Measurements from ENCODE around the gene CGREF1.

Gene CGREF1

GRCh38 chr2:27102329-27102728 lies 16.6 kb downstream of the CGREF1 start:
- H3K4me3 Mint-ChIP-seq = no peak overlapping the region
- no peak overlapping the region for H3K27ac Mint-ChIP-seq
- no peaks in the 10 kb centered on the region for H3K4me1 Mint-ChIP-seq
- ATAC-seq (no peak), DNase-seq (ENCODE audit: low spot score in 2 of 2) (no peak)
- H3K36me3 Mint-ChIP-seq = no peaks in the 10 kb centered on the region
- no peaks in the 10 kb centered on the region for H3K9me3 Mint-ChIP-seq

DNA sequence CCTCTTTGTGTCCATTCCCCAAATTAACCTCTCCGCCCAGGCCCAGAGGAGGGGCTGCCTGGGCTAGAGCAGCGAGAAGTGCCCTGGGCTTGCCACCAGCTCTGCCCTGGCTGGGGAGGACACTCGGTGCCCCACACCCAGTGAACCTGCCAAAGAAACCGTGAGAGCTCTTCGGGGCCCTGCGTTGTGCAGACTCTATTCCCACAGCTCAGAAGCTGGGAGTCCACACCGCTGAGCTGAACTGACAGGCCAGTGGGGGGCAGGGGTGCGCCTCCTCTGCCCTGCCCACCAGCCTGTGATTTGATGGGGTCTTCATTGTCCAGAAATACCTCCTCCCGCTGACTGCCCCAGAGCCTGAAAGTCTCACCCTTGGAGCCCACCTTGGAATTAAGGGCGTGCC lies 18.9 kb downstream of the CGREF1 start:
- Mint-ChIP-seq H3K4me1 (peaks cover 16% of the 10 kb centered on the region), H3K27ac (no peak overlapping the region), H3K36me3 (no peaks in the 10 kb centered on the region), H3K9me3 (no peaks in the 10 kb centered on the region), H3K4me3 (no peak overlapping the region)
- no peak for DNase-seq (ENCODE audit: low spot score in 2 of 2)
- ATAC-seq = no peak

DNA sequence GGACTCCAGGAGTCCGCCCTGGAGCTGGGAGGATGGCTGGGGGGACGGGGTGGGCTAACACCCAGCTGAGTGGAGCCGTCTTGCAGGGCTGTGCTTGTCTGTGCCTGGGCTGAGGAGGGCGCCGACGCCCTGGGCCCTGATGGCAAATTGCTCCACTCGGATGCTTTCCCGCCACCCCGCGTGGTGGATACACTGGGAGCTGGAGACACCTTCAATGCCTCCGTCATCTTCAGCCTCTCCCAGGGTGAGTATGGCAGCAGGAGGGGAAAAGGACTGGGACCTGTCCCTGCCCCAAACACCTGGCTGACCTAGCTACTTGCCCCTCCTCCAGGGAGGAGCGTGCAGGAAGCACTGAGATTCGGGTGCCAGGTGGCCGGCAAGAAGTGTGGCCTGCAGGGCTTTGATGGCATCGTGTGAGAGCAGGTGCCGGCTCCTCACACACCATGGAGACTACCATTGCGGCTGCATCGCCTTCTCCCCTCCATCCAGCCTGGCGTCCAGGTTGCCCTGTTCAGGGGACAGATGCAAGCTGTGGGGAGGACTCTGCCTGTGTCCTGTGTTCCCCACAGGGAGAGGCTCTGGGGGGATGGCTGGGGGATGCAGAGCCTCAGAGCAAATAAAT lies 19.5 kb downstream of the CGREF1 start:
- Mint-ChIP-seq H3K4me1 (peaks cover 16% of the 10 kb centered on the region), H3K27ac (peak overlapping the region; percentile 26), H3K36me3 (no peaks in the 10 kb centered on the region), H3K9me3 (no peaks in the 10 kb centered on the region), H3K4me3 (no peak overlapping the region)
- DNase-seq (ENCODE audit: low spot score in 2 of 2) = no peak
- no peak for ATAC-seq

GRCh38 chr2:27097341-27097740 lies 21.6 kb downstream of the CGREF1 start:
- H3K4me3 Mint-ChIP-seq = no peak overlapping the region
- no peak overlapping the region for H3K27ac Mint-ChIP-seq
- ATAC-seq (no peak), DNase-seq (ENCODE audit: low spot score in 2 of 2) (no peak)
- H3K9me3 Mint-ChIP-seq = no peaks in the 10 kb centered on the region
- H3K36me3 Mint-ChIP-seq = no peaks in the 10 kb centered on the region
- peaks cover 16% of the 10 kb centered on the region for H3K4me1 Mint-ChIP-seq

DNA sequence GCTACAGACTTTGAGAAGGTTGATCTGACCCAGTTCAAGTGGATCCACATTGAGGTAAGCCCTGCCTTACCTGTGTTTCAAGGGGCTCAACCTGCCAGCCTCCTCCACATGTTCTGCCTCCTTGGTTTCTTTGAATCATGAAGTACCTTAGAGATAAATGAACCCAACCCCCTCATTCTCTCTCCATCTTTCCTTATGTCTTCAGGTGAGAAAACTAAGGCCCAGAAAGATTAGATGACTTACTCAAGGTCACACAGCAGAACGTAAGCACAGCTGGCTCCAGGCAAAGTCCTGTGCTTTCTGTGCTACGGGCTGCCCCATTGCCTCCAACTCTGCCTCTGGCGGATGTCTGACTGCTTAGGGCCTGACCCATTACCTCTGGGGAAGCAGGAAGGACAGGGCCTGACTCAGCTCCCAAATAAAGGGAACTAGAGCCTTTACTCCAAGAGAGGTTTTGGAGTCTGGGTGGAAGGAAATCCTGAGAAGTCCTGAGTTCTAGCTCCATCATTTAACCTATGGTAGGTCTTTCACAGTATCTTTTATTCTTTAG lies 22.1 kb downstream of the CGREF1 start:
- Mint-ChIP-seq H3K36me3 (no peaks in the 10 kb centered on the region), H3K4me1 (peaks cover 16% of the 10 kb centered on the region), H3K9me3 (no peaks in the 10 kb centered on the region), H3K27ac (no peak overlapping the region), H3K4me3 (no peak overlapping the region)
- no peak for DNase-seq (ENCODE audit: low spot score in 2 of 2)
- no peak for ATAC-seq

DNA sequence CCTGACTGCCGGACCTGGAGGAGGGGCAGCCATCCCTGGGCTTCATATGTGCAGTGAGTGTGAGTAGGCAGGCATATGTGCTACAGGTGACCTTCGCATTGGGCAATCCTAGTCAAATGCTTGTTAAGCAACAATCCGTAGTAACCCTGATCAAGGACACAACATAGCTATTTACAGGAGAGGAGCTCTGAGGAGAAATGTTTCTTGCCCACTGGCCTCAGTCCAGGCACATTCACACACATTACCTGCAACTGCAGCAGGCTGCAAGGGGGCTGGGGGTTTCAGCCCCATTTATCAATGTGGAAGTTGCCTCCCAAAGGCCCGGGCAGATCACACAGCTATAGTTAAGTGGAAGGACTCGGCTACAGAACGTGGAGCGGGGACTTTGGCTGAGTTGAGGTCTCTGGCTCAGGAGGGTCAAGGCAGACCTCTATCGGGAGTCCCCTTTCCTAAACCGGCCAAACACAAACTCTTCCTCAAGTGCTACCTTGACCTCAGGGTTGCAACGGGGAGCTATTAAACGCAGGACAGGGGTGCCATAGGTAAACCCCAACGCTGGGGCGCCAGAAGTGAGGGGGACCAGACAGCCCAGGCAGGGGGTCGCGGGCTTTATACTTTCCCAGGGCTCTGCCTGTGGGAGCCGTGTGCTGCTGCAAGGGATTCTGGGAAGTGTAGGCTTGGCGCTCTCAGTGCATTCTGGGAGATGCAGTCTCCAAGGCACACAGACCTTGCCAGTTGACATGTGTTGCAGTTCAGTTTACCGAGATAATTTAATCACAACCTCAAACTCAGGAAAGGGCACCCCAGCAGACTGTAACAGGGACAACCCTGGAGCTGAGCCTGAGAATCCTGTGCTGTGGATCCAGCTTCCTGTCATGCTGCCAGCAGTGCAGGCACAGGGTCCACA lies 22.9 kb downstream of the CGREF1 start:
- Mint-ChIP-seq H3K4me3 (peak overlapping the region; percentile 38), H3K9me3 (no peaks in the 10 kb centered on the region), H3K36me3 (no peaks in the 10 kb centered on the region), H3K4me1 (peaks cover 16% of the 10 kb centered on the region), H3K27ac (no peak overlapping the region)
- ATAC-seq = peak; percentile 74
- no peak for DNase-seq (ENCODE audit: low spot score in 2 of 2)

- Mint-ChIP-seq H3K4me1 (peaks cover 16% of the 10 kb centered on the region), H3K36me3 (no peaks in the 10 kb centered on the region), H3K4me3 (peak overlapping the region; percentile 38), H3K9me3 (no peaks in the 10 kb centered on the region), H3K27ac (no peak overlapping the region)
- ATAC-seq (no peak), DNase-seq (ENCODE audit: low spot score in 2 of 2) (no peak)
Measured at GRCh38 chr2:27095427-27095744, 23.5 kb downstream of the CGREF1 start.

DNA sequence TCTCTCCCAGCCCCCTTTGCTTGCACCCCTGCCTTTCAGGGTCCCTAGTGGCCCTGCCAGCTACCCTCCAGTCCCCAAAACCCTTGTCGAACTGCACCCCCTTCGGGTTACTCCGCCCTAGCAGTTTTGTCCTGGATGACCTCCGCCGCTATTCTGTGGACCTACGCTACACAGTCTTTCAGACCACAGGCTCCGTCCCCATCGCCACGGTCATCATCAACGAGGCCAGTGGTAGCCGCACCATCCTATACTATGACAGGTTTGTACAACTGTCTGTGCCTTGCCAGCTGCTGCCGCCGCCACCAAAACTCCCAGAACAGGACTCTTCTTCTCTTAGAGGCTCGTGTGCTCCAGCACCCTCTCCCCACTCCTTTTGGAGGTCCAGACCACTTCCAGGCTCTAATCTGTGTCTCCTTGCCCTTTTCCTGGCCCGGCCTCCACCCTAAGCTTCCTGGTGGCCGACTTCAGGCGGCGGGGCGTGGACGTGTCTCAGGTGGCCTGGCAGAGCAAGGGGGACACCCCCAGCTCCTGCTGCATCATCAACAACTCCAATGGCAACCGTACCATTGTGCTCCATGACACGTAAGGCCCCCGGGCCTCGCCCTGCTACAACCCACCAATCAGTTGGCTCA lies 24.5 kb downstream of the CGREF1 start:
- H3K4me3 Mint-ChIP-seq = no peak overlapping the region
- DNase-seq (ENCODE audit: low spot score in 2 of 2) = no peak
- no peaks in the 10 kb centered on the region for H3K9me3 Mint-ChIP-seq
- no peak for ATAC-seq
- no peaks in the 10 kb centered on the region for H3K36me3 Mint-ChIP-seq
- H3K27ac Mint-ChIP-seq = peak overlapping the region; percentile 3
- H3K4me1 Mint-ChIP-seq = peaks cover 16% of the 10 kb centered on the region

DNA sequence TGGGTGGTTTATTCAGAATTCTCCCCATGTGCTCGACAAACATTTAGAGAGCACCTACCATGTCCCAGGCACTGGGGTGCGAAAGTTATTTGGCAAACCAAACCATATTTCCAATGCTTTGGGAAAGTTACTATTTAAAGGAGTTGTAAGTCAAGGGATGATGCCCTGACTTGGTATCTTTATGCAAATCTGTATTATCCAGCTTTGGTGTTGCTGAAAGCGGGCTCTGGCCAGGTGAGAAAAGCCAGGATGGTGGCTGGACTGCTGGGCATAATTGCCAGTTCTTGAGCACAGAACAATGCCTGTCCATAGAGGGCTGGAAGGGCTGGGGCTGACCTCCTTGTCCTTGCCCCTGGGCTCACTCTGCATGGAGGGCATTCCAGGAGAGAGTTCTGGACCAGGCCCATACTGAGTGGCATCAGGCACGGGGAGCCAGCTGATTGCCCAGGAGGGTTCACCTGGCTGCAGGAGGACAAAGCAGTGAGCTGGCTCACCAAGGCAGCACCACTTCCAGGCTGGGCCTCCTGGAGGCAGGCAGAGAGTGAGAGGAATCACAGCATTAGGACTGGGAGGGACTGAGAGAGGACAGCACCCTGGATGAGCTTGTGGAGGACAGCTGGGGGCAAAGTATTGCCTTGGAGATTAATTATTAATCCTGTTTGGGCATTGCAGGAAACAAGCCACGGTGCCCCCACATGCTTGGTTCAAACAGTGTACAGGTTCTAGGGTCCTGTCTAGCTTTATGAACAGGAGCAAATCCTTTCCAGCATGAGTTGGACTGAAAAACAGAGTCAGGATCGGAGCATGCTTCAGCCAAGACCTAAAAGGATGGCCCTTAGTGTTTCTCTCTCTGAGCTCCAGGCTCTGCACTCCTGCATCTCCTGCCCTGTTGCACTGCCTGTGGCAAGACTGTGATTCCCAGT lies 25.2 kb downstream of the CGREF1 start:
- Mint-ChIP-seq H3K4me1 (peaks cover 16% of the 10 kb centered on the region), H3K9me3 (no peaks in the 10 kb centered on the region), H3K27ac (no peak overlapping the region), H3K4me3 (no peak overlapping the region), H3K36me3 (no peaks in the 10 kb centered on the region)
- ATAC-seq (no peak), DNase-seq (ENCODE audit: low spot score in 2 of 2) (no peak)

GRCh38 chr2:27092696-27093429 lies 26.1 kb downstream of the CGREF1 start:
- H3K27ac Mint-ChIP-seq = no peak overlapping the region

DNA sequence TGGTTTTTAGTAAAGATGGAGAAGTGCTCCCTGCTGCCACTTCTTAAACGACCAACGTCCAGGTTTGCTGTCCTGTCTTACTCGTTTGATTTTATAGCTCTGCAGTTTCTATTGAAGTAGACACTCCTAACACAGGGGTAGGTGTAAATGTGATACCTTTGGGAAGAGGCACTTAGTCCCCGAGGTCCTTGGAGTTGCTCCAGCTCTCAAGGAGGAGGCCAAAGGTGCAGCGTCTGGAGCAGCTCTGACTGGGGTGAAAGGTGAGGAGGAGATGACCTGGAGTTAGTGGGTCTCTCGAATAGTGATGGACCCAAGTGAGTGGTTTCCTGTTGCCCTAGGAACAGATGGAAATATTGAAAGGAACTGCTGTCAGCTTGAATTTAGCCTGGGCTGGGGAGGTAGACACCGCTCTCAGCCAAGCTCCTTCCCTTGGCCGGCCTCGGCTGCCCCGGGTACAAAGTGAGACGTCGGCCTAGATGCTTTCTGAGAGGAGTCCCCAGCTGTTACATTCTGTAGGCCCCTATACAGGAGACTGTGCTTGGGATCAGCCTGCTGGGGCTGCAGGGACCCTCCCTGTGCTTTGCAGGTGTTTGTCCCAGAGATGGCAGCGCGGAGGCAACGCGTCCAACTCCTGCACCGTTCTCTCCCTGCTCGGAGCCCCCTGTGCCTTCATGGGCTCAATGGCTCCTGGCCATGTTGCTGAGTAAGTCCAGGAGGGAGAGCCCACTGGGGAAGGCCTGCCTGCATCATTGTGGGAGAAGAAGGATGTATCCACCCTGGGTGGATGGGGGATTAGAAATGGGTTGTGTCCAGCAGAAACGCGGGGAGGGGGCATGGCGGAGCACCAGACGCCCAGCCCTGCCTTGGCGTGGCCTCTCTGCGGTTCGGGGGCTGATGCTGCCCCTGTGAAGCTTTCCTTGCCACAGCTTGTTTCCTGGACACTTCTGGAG lies 26.9 kb downstream of the CGREF1 start:
- Mint-ChIP-seq H3K27ac (no peak overlapping the region), H3K9me3 (no peaks in the 10 kb centered on the region), H3K4me3 (no peak overlapping the region), H3K4me1 (peaks cover 22% of the 10 kb centered on the region), H3K36me3 (no peaks in the 10 kb centered on the region)
- no peak for ATAC-seq
- DNase-seq (ENCODE audit: low spot score in 2 of 2) = no peak

More at GRCh38 chr2:27092696-27093429, 26.1 kb downstream of the CGREF1 start:
- Mint-ChIP-seq H3K9me3 (no peaks in the 10 kb centered on the region), H3K4me3 (no peak overlapping the region), H3K4me1 (peaks cover 16% of the 10 kb centered on the region), H3K36me3 (no peaks in the 10 kb centered on the region)
- ATAC-seq = no peak
- DNase-seq (ENCODE audit: low spot score in 2 of 2) = no peak

DNA sequence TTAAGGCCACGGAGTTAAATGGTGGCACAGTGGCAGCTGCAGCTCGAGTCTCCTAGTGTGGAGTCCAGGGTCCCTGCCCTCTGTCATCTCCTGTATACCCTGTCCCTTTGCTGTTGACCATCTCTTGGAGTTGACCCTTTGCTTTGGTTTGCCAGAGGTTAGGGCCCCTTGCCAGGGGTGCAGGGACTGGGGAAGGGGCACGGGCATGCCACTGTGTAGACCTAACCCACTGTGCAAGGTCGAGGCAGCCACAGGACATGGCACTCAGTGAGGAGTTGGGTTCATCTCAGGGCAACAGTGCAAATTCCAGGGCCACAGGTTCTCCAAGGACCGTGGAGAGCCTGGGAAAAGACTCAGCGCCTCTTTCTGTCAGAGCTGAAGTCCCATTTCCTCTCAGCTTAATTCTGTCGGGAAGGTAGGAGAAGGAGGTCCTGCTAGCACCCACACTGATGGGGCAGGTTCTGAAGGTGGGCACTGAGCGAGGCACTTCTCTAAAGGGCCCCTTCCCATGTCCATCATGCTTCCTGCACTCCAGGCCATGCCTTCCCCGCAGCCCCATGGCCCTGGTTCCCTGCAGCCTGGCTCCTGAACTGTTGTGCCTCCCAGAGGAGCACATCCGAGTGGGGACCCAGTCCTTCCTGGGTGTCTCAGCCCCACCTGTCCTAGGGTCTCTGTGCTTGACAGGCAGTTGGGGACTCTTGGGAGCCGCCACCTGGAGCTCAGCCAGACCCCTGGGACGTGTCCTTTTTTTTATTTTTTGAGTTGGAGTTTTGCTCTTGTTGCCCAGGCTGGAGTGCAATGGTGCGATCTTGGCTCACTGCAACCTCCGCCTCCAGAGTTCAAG lies 29.6 kb downstream of the CGREF1 start:
- no peak overlapping the region for H3K27ac Mint-ChIP-seq
- ATAC-seq = no peak
- H3K4me1 Mint-ChIP-seq = peaks cover 20% of the 10 kb centered on the region
- H3K9me3 Mint-ChIP-seq = no peaks in the 10 kb centered on the region
- no peak overlapping the region for H3K4me3 Mint-ChIP-seq
- DNase-seq (ENCODE audit: low spot score in 2 of 2) = no peak
- H3K36me3 Mint-ChIP-seq = peaks cover 6% of the 10 kb centered on the region

GRCh38 chr2:27088634-27089033 lies 30.3 kb downstream of the CGREF1 start:
- ATAC-seq (no peak), DNase-seq (ENCODE audit: low spot score in 2 of 2) (no peak)
- H3K27ac Mint-ChIP-seq = no peak overlapping the region
- H3K4me3 Mint-ChIP-seq = no peak overlapping the region
- peaks cover 21% of the 10 kb centered on the region for H3K4me1 Mint-ChIP-seq
- no peaks in the 10 kb centered on the region for H3K9me3 Mint-ChIP-seq
- H3K36me3 Mint-ChIP-seq = peaks cover 6% of the 10 kb centered on the region
